Measurements from ENCODE around the gene GRM3.

Gene GRM3

GRCh38 chr7:86778271-86778670 lies 134.6 kb downstream of the GRM3 start:
- DNase-seq (ENCODE audit: low read depth) = no peak
- TF ChIP-seq CTCF (IDR thresholded peaks at IDR 0.05; ENCODE audit: control insufficient read depth, extremely low read depth, insufficient read depth) = no peak
- H3K4me3 ChIP-seq (ENCODE audit: low read depth, low read length) = no peak overlapping the region

GRCh38 chr7:86784765-86785164 lies 141.1 kb downstream of the GRM3 start:
- DNase-seq (ENCODE audit: low read depth) = no peak
- no peak overlapping the region for H3K4me3 ChIP-seq (ENCODE audit: low read depth, low read length)
- TF ChIP-seq CTCF (IDR thresholded peaks at IDR 0.05; ENCODE audit: control insufficient read depth, extremely low read depth, insufficient read depth) = no peak

- no peak overlapping the region for H3K4me3 ChIP-seq (ENCODE audit: low read depth, low read length)
Measured at GRCh38 chr7:86785641-86786040, 141.9 kb downstream of the GRM3 start.

GRCh38 chr7:86786376-86786775 lies 142.7 kb downstream of the GRM3 start:
- no peak for TF ChIP-seq CTCF (IDR thresholded peaks at IDR 0.05; ENCODE audit: control insufficient read depth, extremely low read depth, insufficient read depth)
- H3K4me3 ChIP-seq (ENCODE audit: low read depth, low read length) = no peak overlapping the region
- DNase-seq (ENCODE audit: low read depth) = no peak

More at GRCh38 chr7:86785641-86786040, 141.9 kb downstream of the GRM3 start:
- no peak for DNase-seq (ENCODE audit: low read depth)
- TF ChIP-seq CTCF (IDR thresholded peaks at IDR 0.05; ENCODE audit: control insufficient read depth, extremely low read depth, insufficient read depth) = no peak

GRCh38 chr7:86788948-86789347 lies 145.2 kb downstream of the GRM3 start:
- no peak for DNase-seq (ENCODE audit: low read depth)
- TF ChIP-seq CTCF (IDR thresholded peaks at IDR 0.05; ENCODE audit: control insufficient read depth, extremely low read depth, insufficient read depth) = no peak
- no peak overlapping the region for H3K4me3 ChIP-seq (ENCODE audit: low read depth, low read length)

- no peak for DNase-seq (ENCODE audit: low read depth)
- no peak for TF ChIP-seq CTCF (IDR thresholded peaks at IDR 0.05; ENCODE audit: control insufficient read depth, extremely low read depth, insufficient read depth)
- no peak overlapping the region for H3K4me3 ChIP-seq (ENCODE audit: low read depth, low read length)
Measured at GRCh38 chr7:86790383-86790782, 146.7 kb downstream of the GRM3 start.

- no peak for TF ChIP-seq CTCF (IDR thresholded peaks at IDR 0.05; ENCODE audit: control insufficient read depth, extremely low read depth, insufficient read depth)
- no peak overlapping the region for H3K4me3 ChIP-seq (ENCODE audit: low read depth, low read length)
- DNase-seq (ENCODE audit: low read depth) = no peak
Measured at GRCh38 chr7:86792260-86792659, 148.6 kb downstream of the GRM3 start.
